Stomach (tissue), 9 donors: ENCODE results near the gene KRT4. TPM values are rescaled to one million over a fixed set of nuclear protein-coding genes. Genes with fewer than 3 reads are reported as not detected.

Experiments
- DNase-seq, 2 donors: peaks; one replicate each; pipeline versions ENCODE4 v3.0.0 to v3.0.0-alpha.2; 2013 to 2019
- H3K27ac ChIP-seq, 5 donors: fragments of 200-600 bp in 4 of 5; sonication (generic) in 4 of 5; one replicate each; pipeline ENCODE4 v1.5.1; 2013 to 2019; ENCODE audit warnings: mild to moderate bottlenecking in 1 of 5, moderate library complexity in 1 of 5
- H3K27me3 ChIP-seq, 3 donors: fragments of 200-600 bp; sonication (generic); one replicate each; pipeline ENCODE4 v1.5.1; 2017 to 2019; ENCODE audit warnings: mixed run types in 1 of 3
- H3K36me3 ChIP-seq, 4 donors: fragments of 200-600 bp; sonication (generic); 1 replicate in 3 of 4; 2 replicates in 1 of 4; pipeline ENCODE4 v1.5.1; 2016 to 2019
- H3K4me1 ChIP-seq, 4 donors: fragments of 200-600 bp; sonication (generic); one replicate each; pipeline ENCODE4 v1.5.1; 2016 to 2019
- H3K4me3 ChIP-seq, 4 donors: fragments of 200-600 bp; sonication (generic) in 3 of 4; one replicate each; pipeline ENCODE4 v1.5.1; 2016 to 2019; ENCODE audit warnings: mild to moderate bottlenecking in 1 of 4
- H3K9me3 ChIP-seq, 4 donors: fragments of 200-600 bp; sonication (generic); one replicate each; pipeline ENCODE4 v1.5.1; 2016 to 2019
- EP300 ChIP-seq: sonication (generic); formaldehyde crosslinking; IDR thresholded peaks from one replicate; pipeline ENCODE4 v1.6.1; 2017; ENCODE audit warnings: antibody characterized with exemption
- POLR2A ChIP-seq, 4 donors: fragments of 450-650 bp; IDR thresholded peaks; one replicate each; pipeline ENCODE4 v1.6.1; 2016; ENCODE audit warnings: antibody characterized with exemption in 4 of 4, control low read depth in 2 of 4, mild to moderate bottlenecking in 1 of 4, moderate library complexity in 1 of 4
- POLR2AphosphoS5 ChIP-seq, 3 donors: sonication (generic); formaldehyde crosslinking; IDR thresholded peaks; one replicate each; pipeline ENCODE4 v1.6.1; 2016; ENCODE audit warnings: antibody characterized with exemption in 3 of 3
- WGBS, 5 donors: extraction: QIAGEN DNeasy Blood & Tissue Kit in 3 of 5; methylation state at CpG; one replicate each; pipeline versions ENCODE4 v1.1.5 to v1.1.7; 2013 to 2018; 5-methylcytosine and 5-hydroxymethylcytosine counted together
- intact Hi-C: fragments of 100-400 bp; cut with DNase I; formaldehyde crosslinking; loops from one replicate; pipeline ENCODE4 v1.15.1; 2023; ENCODE audit warnings: low total_unique reads
- polyA plus RNA-seq, 3 donors: library from polyadenylated mRNA; stranded (reverse); fragments of 200-250 nt; gene quantifications; one replicate each; pipeline ENCODE4 v1.2.3, GENCODE V29; 2013
- total RNA-seq, 5 donors: library from RNA; depleted of rRNA; stranded (reverse); fragments of >200 nt; gene quantifications; one replicate each; pipeline versions ENCODE4 v1.1.0 to v1.2.3, GENCODE V29; 2014 to 2016
- TF ChIP-seq, protein P1 (sequence below), 7 experiments: fragments of 450-650 bp in 4 of 7; fragments of 200-600 bp in 3 of 7; sonication (generic) in 3 of 7; IDR thresholded peaks; one replicate each; pipeline ENCODE4 v1.5.1; 2016 to 2019; ENCODE audit warnings: antibody characterized with exemption in 7 of 7, control low read depth in 2 of 7, mild to moderate bottlenecking in 1 of 7
- donor health status: healthy with polysubstance abuse.
- donor health status: Bipolar disorder and iron deficiency.
- donor health status: healthy.

The KRT4 gene
- total and polyA plus RNA-seq, 8 donors: 5.1 to 2,693 (median 11.2) TPM; not detected in 4

DNA sequence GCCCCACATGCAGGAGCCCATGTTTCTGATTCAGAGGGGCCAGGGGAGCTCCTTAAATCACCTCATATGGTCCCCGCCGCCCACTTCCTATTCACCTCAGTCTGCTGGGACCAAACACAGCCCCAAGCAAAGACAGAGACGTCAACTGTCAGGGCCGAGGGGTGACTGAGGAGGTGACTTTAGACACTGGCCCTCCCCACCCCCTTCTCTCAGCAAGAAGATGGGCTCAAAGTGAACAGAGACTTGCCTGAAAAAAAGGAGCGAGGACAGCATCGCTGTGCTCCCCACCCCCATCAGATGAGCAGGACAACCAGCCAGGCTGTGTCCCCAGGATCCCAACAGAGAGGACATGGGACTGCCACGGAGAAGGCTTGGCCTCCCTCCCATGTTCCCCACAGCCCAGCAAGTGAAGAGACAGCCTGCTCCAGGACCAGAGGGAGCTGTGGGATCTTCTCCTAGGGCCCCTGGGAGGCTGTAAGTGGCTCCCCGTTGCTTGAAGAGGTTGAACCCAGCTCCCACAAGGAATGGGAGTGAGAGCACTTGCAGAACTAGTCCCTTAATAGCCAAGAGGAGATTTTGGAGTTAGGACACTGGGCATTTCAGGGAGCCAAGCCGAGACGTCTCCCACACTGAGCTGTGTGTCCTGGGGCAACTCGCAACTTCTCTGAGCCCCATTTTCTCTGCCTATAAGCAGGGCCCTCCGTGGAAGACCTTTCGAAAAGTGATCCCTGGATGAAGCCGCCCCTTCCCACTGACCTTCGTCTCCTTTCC lies 21.5 kb upstream of the KRT4 start:
- Histone ChIP-seq H3K4me1 (no peaks in the 10 kb centered on the region), H3K27me3 (peaks cover 0 to 59% (median 12%) of the 10 kb centered on the region in 3 donors), H3K9me3 (no peaks in the 10 kb centered on the region), H3K36me3 (no peaks in the 10 kb centered on the region), H3K27ac (no peak overlapping the region), H3K4me3 (no peak overlapping the region)
- DNase-seq: no peak
- intact Hi-C loops: no loop called here
- 75 to 84% (median 81%) methylated on average over 12 to 15 of the region's 15 CpGs for WGBS, 5 donors
- TF ChIP-seq POLR2AphosphoS5 (IDR thresholded peaks at IDR 0.05) (no peak), EP300 (no peak), POLR2A (IDR thresholded peaks at IDR 0.05) (no peak)
- TF ChIP-seq, protein P1, sequence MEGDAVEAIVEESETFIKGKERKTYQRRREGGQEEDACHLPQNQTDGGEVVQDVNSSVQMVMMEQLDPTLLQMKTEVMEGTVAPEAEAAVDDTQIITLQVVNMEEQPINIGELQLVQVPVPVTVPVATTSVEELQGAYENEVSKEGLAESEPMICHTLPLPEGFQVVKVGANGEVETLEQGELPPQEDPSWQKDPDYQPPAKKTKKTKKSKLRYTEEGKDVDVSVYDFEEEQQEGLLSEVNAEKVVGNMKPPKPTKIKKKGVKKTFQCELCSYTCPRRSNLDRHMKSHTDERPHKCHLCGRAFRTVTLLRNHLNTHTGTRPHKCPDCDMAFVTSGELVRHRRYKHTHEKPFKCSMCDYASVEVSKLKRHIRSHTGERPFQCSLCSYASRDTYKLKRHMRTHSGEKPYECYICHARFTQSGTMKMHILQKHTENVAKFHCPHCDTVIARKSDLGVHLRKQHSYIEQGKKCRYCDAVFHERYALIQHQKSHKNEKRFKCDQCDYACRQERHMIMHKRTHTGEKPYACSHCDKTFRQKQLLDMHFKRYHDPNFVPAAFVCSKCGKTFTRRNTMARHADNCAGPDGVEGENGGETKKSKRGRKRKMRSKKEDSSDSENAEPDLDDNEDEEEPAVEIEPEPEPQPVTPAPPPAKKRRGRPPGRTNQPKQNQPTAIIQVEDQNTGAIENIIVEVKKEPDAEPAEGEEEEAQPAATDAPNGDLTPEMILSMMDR (IDR thresholded peaks at IDR 0.05): no peak

GRCh38 chr12:52834727-52835001 lies 20.7 kb upstream of the KRT4 start:
- WGBS, 5 donors: 59 to 70% (median 66%) methylated on average over 4 of the region's 4 CpGs
- H3K4me1 ChIP-seq: no peaks in the 10 kb centered on the region
- no peaks in the 10 kb centered on the region for H3K9me3 ChIP-seq
- H3K4me3 ChIP-seq: no peak overlapping the region
- peaks cover 0 to 58% (median 12%) of the 10 kb centered on the region in 3 donors for H3K27me3 ChIP-seq
- H3K27ac ChIP-seq: no peak overlapping the region
- H3K36me3 ChIP-seq: no peaks in the 10 kb centered on the region
- intact Hi-C loops: no loop called here
- TF ChIP-seq POLR2AphosphoS5 (IDR thresholded peaks at IDR 0.05) (no peak), EP300 (no peak), POLR2A (IDR thresholded peaks at IDR 0.05) (no peak)
- TF ChIP-seq, protein P1 (IDR thresholded peaks at IDR 0.05): no peak
- no peak for DNase-seq

GRCh38 chr12:52833922-52834726 lies 20.2 kb upstream of the KRT4 start, which contains the start of gene KRT79:
Gene KRT79, minus strand, starts transcription at chr12:52834311. Its CDS starts 51 bp downstream, at chr12:52834260.
- Histone ChIP-seq H3K27ac (no peak within 1 kb of the TSS), H3K27me3 (peaks cover 0 to 53% (median 10%) of the 10 kb centered on the region in 3 donors), H3K4me1 (no peaks in the 10 kb centered on the region), H3K4me3 (no peak within 1 kb of the TSS), H3K9me3 (no peaks in the 10 kb centered on the region), H3K36me3 (no peaks in the 10 kb centered on the region)
- TF ChIP-seq POLR2AphosphoS5 (IDR thresholded peaks at IDR 0.05): no peak
- no peak for TF ChIP-seq EP300
- no peak for TF ChIP-seq POLR2A (IDR thresholded peaks at IDR 0.05)
- TF ChIP-seq, protein P1 (IDR thresholded peaks at IDR 0.05): no peak
- 47 to 88% (median 80%) methylated on average over 7 to 22 of the region's 22 CpGs for WGBS, 5 donors
- no peak for DNase-seq
- intact Hi-C loops: no loop called here

- no peak for DNase-seq
- H3K27ac ChIP-seq: no peak overlapping the region
- no peaks in the 10 kb centered on the region for H3K4me1 ChIP-seq
- H3K27me3 ChIP-seq: peaks cover 0 to 44% (median 4%) of the 10 kb centered on the region in 3 donors
- no peak overlapping the region for H3K4me3 ChIP-seq
- H3K36me3 ChIP-seq: no peaks in the 10 kb centered on the region
- TF ChIP-seq POLR2AphosphoS5 (IDR thresholded peaks at IDR 0.05): no peak
- no peak for TF ChIP-seq EP300
- TF ChIP-seq, protein P1 (IDR thresholded peaks at IDR 0.05): no peak
- TF ChIP-seq POLR2A (IDR thresholded peaks at IDR 0.05): no peak
- H3K9me3 ChIP-seq: no peaks in the 10 kb centered on the region
- intact Hi-C loops: no loop called here
- WGBS, 5 donors: 87 to 95% (median 91%) methylated on average over 15 to 20 of the region's 20 CpGs
These were observed 19.3 kb upstream of the KRT4 start for GRCh38 chr12:52832985-52833905.
